Sciatic nerve (tissue), 2 donors: ENCODE results near the gene COQ3. TPM values are rescaled to one million over a fixed set of nuclear protein-coding genes. Genes with fewer than 3 reads are reported as not detected.

Experiments used
- ATAC-seq: fragments of 200-7000 bp; cut with Tn5 transposase; one replicate; pipeline ENCODE4 v1.9.1; 2020; ENCODE audit warnings: mild to moderate bottlenecking, moderate library complexity
- DNase-seq: peaks from one replicate; pipeline ENCODE4 v3.0.0-alpha.2; 2020; ENCODE audit warnings: low spot score
- intact Hi-C: fragments of 100-400 bp; cut with DNase I; formaldehyde crosslinking; loops from one replicate; pipeline ENCODE4 v1.14.2; 2022
- total RNA-seq: library from RNA; stranded (reverse); fragmentation: NEBNext Ultra II Directional; extraction: Animal tissue kit (Norgen Biotek cat#: 25700); gene quantifications from one replicate; pipeline ENCODE4 v1.2.1, GENCODE V29; 2021
- donor health status: DM: no; HTN: no; CAD: no.
- donor health status: DM: no; HTN: no; CAD: no.

Gene COQ3
- total RNA-seq, 1 donor from 2014 or later: 5.3 TPM

DNA sequence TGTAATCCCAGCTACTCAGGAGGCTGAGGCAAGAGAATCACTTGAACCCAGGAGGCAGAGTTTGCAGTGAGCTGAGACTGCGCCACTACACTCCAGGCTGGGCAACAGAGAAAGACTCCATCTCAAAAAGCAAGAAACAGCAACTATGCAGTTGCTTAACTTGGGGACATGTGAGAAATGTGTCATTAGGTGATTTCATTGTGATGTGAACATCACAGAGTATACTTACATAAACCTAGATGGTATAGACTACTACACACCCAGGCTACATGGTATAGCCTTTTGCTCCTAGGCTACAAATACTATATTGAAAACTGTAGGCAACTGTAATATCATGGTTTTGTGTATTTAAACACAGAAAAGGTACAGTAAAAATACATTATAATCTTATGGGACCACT, 3.3 kb upstream of the COQ3 start:
- no peak for ATAC-seq
- no peak for DNase-seq
- intact Hi-C loops: no loop called here

- intact Hi-C loops: no loop called here
- ATAC-seq (peak; percentile 27), DNase-seq (no peak)
These were observed 663 bp downstream of the COQ3 start for GRCh38 chr6:99393366-99393697.

GRCh38 chr6:99390896-99391295, 3.1 kb downstream of the COQ3 start:
- DNase-seq (no peak), ATAC-seq (no peak)
- intact Hi-C loops: no loop called here

GRCh38 chr6:99384507-99384906, 9.5 kb downstream of the COQ3 start:
- intact Hi-C loops: no loop called here
- DNase-seq: no peak
- no peak for ATAC-seq

DNA sequence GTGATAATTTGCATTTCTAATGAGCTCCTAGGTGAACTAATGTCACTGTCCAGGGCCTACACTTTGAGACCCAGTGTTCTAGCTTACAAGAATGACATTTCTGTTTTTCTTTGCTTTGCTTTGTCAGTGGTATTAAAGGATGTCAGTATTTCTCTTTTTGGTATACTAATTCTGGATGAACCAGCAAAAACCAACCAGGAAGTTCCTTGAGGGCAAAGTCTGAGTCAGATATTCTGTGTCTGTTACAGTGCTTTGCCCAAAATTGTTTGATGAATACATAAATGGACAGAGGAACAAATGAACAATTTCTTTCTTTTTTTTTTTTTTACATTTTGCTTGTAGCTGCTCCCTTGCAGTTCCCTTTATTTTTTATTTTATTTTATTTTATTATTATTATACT, 15.4 kb downstream of the COQ3 start:
- no peak for ATAC-seq
- no peak for DNase-seq
- intact Hi-C loops: no loop called here

GRCh38 chr6:99369533-99369932, 24.5 kb downstream of the COQ3 start:
- no peak for ATAC-seq
- DNase-seq: no peak
- intact Hi-C loops: no loop called here

DNA sequence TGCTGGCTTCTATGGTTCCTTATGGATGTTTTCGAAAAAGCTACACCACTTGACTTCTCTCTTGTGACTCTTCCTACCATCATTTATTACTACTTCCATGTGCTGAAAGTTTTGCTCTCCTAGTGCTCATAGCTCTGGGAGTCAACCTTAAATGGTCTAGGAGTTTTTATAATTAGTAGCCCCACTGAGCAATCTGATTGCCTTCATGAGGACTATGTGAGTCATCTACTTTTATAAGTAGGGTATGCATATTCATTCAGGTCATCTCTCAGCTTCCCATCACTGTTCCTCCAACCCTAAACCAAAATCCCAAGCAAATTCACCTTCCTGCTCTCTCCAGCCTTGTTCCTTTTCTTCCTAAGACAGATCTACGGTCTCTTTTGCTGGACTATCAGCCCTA, 27.1 kb downstream of the COQ3 start:
- intact Hi-C loops: no loop called here
- ATAC-seq (no peak), DNase-seq (no peak)

DNA sequence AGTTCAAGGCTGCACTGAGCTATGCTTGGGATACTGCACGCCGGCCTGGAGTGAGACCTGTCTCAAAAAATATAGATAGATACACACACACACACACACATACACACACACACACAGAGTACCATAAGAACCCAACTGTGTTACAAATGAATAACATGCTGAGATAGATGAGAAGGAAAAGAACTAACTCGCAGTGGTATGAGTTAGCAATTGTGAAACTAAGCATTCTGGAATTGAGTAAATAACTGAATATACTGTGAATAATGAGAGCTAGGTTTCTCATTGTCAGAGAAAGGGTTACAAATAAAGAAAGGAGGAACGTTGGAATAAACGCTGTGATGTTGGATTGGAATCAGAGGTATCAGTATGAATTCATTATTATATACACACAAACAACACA, 30.0 kb downstream of the COQ3 start:
- intact Hi-C loops: no loop called here
- DNase-seq: no peak
- no peak for ATAC-seq

- ATAC-seq (no peak), DNase-seq (no peak)
- intact Hi-C loops: no loop called here
These were observed 31.2 kb downstream of the COQ3 start for GRCh38 chr6:99362678-99363268.

DNA sequence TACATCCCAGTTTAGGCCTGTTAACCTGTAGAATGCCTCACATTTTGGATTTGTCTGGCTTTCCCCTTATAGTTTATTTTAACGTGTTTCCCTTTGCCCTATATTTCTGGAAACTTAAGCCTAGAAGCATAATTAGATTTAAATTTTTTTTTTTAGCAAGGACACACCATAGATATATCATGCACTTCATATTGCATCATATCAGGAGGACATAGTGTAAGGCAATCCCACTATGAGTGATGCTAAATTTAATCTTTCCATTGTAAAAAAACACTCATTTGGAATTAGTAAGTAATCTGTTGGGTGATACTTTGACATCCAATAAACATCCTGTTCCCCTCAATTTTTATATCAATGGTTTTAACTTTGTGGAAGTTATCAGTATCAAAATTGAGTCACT, 34.2 kb downstream of the COQ3 start:
- intact Hi-C loops: no loop called here
- ATAC-seq: no peak
- DNase-seq: no peak

DNA sequence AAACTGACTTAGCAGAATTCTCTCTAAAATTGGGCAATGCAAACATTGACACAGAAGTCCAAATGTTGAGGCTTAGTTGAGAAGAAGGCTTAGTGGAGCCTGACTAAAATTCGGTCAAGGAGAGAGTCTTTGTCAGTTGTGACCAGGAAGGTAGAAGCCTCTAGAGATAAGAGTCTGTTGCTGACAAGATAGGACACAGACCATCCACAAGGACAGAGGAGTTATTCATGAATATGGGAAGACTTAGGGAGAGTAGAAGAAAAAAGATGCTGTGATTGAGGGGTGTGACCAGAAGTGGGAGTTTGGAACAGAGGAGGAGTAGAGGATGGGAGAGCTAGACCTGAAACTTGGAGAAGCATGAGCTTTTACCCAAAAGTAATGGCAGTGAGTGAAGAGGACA, 37.4 kb downstream of the COQ3 start:
- DNase-seq (no peak), ATAC-seq (no peak)
- intact Hi-C loops: no loop called here

GRCh38 chr6:99354983-99355382, 39.0 kb downstream of the COQ3 start:
- intact Hi-C loops: no loop called here
- no peak for DNase-seq

DNA sequence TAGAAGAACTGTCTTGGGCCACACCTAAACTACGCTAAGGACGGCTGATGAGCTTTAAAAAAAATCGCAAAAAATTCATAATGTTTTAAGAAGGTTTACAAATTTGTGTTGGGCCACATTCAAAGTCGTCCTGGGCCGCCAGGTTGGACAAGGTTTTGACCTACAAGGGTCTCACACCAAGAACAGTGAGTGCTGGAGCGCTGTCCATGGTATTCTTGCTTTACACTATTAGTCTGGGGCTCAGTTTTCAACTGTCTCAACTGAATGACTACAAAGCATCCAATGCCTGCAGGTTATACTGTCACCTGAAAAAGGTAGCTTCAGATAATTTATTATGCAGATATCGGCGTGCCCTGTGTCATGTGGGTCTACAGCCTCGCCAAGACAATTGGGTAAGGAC, 40.9 kb downstream of the COQ3 start:
- intact Hi-C loops: no loop called here

More at GRCh38 chr6:99354983-99355382, 39.0 kb downstream of the COQ3 start:
- ATAC-seq: no peak

DNA sequence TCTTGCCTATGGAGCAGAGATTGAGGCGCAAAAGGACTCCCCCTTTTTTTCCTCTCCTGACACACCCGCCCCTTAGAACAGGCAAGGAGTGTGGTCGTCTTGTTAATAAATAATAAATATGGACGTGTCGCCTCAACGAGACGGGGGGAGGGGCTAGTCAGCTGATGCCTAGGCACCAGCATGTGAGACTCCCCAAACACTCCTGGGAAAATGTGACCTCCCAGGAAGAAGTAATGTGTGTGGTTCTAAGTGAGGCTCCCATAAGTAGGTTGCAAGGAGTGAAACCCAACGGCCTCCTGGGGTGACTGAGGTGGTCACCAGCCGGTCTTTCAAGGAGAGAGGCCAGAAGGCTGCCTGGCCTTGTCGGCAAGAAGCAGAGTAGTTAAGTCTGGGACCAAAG, 43.4 kb downstream of the COQ3 start:
- ATAC-seq: no peak
- no peak for DNase-seq
- intact Hi-C loops: no loop called here

More for the DNA sequence above, 40.9 kb downstream of the COQ3 start:
- no peak for ATAC-seq
- DNase-seq: no peak

DNA sequence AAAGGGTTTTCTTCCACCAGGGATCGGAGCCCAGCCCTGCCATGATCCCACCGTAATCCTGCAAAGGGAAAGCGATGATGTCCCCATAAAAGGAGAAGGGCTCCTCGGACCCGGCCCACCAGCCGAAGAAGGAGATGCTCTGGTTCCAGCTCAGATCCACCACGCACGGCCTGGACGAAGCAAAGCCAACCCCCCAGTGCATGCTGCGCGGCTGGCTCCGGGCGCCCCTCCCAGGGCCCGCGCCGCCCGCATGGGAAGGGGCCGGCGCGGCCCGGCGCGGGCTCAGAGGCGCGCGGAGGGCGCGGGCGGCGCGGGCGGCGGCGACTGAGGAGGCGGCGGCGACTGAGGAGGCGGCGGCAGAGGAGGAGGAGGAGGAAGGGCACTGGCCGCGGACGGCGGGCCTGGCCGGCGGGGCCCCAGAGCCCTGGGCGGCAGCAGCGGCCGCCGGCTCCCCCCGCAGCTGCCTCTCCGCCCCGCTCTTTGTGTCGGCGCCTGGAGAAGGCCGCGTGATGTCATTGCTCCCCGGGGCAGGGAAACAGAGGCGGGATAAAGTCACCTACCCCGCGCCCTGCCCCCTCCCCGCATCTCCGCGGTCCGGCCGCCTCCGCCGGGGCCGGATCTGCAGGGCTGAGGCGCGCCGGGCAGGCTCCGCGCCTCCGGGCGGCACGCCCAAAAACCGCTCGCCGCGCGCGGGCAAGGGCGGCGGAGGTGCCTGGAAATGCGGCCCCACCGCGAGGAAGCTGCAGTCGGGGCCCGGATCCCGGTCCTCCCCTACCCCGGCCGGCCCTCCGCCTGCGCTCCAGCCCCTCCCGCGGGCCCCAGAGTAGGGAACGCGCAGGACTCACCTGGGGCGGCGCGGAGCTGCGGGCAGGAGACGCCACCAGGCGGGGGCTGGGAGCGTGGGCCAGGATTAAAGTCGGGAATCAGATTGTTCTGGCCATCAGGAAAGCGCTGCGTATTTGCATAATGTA, 44.5 kb downstream of the COQ3 start, which contains the start of gene FAXC:
Gene FAXC, minus strand, starts transcription at position 504 of the 971 bp plus-strand sequence. Its CDS starts 302 bp downstream, at position 202.
- intact Hi-C loops: no loop called here
- DNase-seq (no peak), ATAC-seq (peak; percentile 38)

GRCh38 chr6:99348288-99349170, 45.5 kb downstream of the COQ3 start:
- ATAC-seq (no peak), DNase-seq (no peak)

DNA sequence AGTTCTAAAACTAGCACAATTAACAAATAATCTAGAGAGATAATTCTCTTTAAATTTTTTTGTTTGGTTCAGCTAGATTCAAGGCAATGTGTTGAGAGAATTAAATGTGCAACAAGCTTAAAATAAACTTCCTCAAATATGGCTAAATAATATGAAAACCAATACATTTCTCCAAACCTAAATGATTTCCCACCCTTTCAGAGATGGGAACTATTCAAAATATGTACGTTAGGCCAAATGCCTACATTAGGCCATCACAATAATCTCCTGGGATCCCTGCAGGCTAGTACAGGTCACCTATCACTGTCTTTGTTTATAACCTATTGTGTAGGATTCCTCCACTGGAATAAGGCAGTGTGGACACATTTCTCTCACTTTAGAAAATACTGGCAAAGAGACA, 46.2 kb downstream of the COQ3 start:
- intact Hi-C loops: no loop called here
- DNase-seq: no peak
- ATAC-seq: no peak

More at GRCh38 chr6:99348288-99349170, 45.5 kb downstream of the COQ3 start:
- intact Hi-C loops: no loop called here

GRCh38 chr6:99346595-99346994, 47.4 kb downstream of the COQ3 start:
- DNase-seq (no peak), ATAC-seq (no peak)
- intact Hi-C loops: no loop called here

DNA sequence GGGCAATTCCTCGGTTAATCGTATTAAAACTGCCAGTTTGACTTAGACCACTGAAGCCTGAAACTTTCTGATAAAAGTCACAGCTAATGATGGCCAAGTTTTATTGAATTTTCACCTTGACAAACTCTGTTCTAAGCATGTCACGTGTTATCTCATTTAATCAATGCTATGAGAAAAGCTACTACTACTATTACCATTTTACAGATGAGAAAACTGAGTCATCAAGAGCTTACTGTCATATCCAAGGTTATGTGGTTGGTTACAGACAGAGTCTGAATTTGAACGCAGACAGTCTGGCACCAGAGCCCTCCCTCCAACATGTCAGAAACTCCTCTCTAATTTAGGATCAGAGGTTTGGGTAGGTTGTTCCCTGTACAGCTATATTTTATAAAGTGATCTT, 48.8 kb downstream of the COQ3 start:
- intact Hi-C loops: no loop called here
- no peak for ATAC-seq
- DNase-seq: no peak

DNA sequence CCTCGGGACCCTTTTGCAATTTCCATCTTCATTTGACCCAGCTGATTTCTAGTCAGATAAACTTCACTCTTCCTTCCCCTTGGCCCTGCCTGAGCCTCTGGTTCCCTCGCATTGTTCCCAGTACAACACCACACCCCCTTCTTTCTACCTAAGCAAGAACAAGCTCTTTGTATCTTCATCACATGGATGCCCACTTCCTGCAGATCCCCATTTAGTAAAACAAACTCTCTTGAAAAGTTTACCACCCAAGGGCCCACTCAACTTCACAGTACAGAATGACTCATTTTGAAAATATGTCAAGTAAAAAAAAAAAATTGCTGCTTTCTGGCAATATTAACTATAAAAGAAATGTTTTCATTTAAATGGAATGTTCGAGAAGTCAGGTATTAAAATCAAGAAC, 49.7 kb downstream of the COQ3 start:
- intact Hi-C loops: no loop called here
- ATAC-seq: no peak

More for the DNA sequence above, 49.7 kb downstream of the COQ3 start:
- DNase-seq: no peak
